Measurements from ENCODE around the gene ST3GAL3.

DNA sequence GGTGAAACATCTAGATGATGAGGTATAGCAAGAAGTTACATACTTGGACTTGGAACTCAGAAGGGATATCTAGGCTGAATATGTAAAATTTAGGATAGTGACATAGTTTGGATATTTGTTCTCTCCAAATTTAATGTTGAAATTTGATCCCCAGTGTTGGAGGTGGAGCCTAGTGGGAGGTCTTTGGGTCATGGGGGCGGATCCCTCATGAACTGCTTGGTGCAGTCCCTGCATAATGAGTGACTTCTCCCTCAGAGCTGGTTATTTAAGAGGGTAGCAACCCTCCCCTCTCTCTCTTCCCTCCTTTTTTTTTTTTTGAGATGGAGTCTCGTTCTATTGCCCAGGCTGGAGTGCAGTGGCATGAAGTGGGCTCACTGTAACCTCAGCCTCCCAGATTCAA is 15.5 kb downstream of the ST3GAL3 start:
- TF ChIP-seq, protein P1, sequence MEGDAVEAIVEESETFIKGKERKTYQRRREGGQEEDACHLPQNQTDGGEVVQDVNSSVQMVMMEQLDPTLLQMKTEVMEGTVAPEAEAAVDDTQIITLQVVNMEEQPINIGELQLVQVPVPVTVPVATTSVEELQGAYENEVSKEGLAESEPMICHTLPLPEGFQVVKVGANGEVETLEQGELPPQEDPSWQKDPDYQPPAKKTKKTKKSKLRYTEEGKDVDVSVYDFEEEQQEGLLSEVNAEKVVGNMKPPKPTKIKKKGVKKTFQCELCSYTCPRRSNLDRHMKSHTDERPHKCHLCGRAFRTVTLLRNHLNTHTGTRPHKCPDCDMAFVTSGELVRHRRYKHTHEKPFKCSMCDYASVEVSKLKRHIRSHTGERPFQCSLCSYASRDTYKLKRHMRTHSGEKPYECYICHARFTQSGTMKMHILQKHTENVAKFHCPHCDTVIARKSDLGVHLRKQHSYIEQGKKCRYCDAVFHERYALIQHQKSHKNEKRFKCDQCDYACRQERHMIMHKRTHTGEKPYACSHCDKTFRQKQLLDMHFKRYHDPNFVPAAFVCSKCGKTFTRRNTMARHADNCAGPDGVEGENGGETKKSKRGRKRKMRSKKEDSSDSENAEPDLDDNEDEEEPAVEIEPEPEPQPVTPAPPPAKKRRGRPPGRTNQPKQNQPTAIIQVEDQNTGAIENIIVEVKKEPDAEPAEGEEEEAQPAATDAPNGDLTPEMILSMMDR (IDR thresholded peaks at IDR 0.05): no peak
- TF ChIP-seq POLR2AphosphoS5 (IDR thresholded peaks at IDR 0.05): no peak
- no peak for TF ChIP-seq POLR2A (IDR thresholded peaks at IDR 0.05)
- no peak for TF ChIP-seq EP300 (IDR thresholded peaks at IDR 0.05)
